Tongue (tissue), 2 donors: ENCODE results near the gene RAB3C. TPM values are rescaled to one million over a fixed set of nuclear protein-coding genes. Genes with fewer than 3 reads are reported as not detected.
"Not testable (repeated sequence)": the region's sequence is repeated elsewhere in the genome, so short reads cannot be mapped to it uniquely, and the experiment has no call there.

ENCODE experiments used
- DNase-seq: peaks from one replicate; pipeline ENCODE4 v3.0.0-alpha.2; 2015
- total RNA-seq: library from RNA; depleted of rRNA; stranded (reverse); fragments of >200 nt; gene quantifications from one replicate; pipeline ENCODE4 v1.2.3, GENCODE V29; 2014

RAB3C gene
- total RNA-seq, 1 donor from 2014 or later = 0.21 TPM

DNA sequence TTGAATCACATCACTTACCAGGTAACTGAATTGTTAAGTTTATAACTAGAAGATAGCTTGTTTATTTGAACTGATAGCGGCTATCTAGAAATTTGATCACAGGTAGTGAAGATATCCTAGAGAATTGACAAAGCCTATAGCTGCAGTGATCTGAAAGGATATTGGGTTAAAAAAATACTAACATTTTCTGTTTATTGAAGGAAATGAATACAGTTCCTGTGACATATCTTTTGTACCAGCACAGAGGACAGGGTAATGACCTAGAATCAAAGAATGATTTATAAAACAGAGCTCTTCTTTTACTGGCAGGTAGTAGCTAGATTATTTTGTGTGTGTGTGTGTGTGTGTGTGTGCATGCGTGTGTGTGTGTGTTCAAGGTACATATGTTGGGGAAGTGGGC, 94.8 kb downstream of the RAB3C start:
- no peak for DNase-seq

- DNase-seq = no peak
These were observed 97.6 kb downstream of the RAB3C start for GRCh38 chr5:58680503-58680902.

- no peak for DNase-seq
These were observed 99.1 kb downstream of the RAB3C start for GRCh38 chr5:58681943-58682342.

- DNase-seq = no peak
These were observed 100.7 kb downstream of the RAB3C start for GRCh38 chr5:58683567-58683966.

- DNase-seq = no peak
These were observed 104.2 kb downstream of the RAB3C start for GRCh38 chr5:58687079-58687478.

GRCh38 chr5:58687595-58687994, 104.7 kb downstream of the RAB3C start:
- DNase-seq = no peak

DNA sequence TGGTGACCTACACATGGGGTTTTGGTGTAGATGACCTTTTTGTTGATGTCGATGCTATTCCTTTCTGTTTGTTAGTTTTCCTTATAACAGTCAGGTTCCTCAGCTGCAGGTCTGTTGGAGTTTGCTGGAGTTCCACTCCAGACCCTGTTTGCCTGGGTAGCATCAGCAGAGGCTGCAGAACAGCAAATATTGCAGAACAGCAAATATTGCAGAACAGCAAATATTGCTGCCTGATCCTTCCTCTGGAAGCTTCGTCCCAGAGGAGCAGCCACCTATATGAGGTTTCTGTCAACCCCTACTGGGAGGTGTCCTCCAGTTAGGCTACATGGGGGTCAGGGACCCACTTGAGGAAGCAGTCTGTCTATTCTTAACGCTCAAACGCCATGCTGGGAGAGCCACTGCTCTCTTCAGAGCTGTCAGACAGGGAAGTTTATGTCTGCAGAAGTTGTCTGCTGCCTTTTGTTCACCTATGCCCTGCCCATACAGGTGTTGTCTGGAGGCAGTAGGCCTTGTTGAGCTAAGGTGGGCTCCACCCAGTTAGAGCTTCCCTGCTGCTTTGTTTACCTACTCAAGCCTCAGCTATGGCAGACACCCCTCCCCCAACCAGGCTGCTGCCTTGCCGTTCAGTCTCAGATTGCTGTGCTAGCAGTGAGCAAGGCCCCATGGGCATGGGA, 116.3 kb downstream of the RAB3C start:
- DNase-seq = not testable (repeated sequence)

GRCh38 chr5:58699762-58700118, 116.9 kb downstream of the RAB3C start:
- no peak for DNase-seq

DNA sequence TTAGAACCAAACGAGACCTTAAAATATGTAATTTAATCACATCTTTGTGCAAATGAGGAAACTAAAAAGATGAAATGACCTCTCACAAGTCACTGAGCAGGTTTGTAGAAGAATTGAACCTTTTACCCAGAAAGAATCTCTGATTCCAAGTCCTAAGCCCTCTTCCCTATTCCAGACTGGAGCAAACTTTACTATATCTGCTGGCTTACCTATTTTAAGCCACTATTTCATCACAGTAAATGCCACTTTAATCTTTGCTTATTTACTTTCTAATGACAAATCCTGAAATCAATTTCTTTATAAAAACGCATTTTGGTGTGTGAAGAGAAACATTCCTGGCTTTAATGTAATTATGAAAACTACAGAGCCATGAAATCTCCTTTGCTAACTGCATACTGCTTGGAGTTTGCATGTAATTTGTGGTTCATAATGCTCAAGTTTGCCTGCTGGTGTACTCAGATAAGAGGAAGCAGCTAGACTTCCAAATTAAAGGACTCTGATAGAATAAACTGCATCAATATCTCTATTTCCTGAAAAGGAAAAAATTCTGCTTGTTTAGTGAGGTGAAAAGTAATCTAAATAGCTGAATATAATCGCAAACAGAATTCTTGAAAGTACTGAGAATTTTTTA, 121.2 kb downstream of the RAB3C start:
- DNase-seq = no peak

DNA sequence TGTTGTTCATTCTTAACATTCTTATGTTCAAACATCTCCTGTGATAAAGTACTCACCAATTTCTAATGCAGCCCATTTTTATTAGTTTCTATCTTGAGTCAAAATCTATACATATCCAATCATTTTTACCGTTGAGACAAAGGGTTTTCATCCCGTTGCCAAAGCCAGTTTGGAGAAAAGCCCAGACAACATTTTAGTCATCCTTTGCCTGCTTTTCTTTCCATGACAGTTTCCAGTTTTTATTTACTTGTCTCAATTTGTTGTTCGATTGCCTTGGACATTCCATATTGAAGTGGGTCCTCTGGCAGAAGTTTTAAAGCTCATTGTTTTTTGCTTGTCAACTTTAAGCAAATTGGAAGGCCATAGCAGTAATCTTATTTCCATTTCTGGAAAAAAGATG, 123.9 kb downstream of the RAB3C start:
- no peak for DNase-seq

GRCh38 chr5:58708456-58708855, 125.6 kb downstream of the RAB3C start:
- DNase-seq = peak; percentile 2

DNA sequence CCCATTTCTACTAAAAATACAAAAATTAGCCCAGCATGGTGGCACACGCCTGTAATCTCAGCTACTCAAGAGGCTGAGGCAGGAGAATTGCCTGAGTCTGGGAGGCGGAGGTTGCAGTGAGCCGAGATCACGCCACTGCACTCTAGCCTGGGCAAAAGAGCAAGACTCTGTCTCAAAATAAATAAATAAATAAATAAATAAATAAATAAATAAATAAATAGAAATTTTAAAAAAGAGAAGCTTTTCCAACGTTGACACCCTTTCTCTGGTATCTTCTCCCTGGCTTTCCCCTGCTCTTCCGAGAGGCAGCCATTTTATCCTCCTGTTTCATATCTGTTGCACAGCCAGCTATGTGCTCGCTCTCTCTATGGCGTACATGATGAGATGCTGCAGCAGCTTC, 127.5 kb downstream of the RAB3C start:
- DNase-seq = not testable (repeated sequence)

DNA sequence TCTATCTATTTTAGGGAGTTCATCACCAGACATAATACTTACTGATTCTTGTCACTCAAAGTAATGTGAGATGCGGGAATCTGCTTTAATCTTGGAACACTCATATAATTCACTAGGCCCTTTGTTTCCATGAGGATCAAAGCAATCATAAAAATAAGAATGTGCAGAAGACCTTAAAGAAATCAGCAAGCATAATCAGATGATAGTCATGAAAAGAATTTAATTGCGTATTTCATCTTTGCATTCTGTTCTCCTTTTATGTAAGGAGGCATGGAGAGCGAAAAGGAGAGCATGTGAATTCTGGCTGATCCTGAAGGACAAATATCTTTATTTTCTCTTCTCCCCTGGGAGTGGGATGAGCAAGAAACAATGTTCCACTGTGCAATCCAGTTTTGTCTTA, 128.0 kb downstream of the RAB3C start:
- DNase-seq = no peak

DNA sequence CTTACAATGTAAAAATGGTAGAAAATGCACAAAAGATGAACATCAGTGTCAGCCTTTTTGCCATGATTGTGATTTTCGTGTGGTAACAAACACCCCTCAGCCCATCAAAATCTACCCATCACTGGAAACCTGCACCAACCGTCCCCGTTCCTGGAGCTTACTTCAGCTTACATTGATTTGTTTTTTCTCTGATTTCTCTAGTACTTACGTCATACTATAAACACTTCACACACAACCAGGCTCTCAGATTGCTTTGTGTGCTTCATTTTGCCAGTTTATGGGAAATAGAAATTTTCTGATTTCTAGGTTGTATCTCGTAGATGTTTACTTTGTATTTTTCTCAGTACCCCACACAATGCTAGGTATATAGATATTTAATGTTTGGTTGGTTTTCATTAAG, 129.1 kb downstream of the RAB3C start:
- no peak for DNase-seq

- no peak for DNase-seq
These were observed 131.2 kb downstream of the RAB3C start for GRCh38 chr5:58714046-58714445.

GRCh38 chr5:58715997-58716656, 133.3 kb downstream of the RAB3C start:
- no peak for DNase-seq

DNA sequence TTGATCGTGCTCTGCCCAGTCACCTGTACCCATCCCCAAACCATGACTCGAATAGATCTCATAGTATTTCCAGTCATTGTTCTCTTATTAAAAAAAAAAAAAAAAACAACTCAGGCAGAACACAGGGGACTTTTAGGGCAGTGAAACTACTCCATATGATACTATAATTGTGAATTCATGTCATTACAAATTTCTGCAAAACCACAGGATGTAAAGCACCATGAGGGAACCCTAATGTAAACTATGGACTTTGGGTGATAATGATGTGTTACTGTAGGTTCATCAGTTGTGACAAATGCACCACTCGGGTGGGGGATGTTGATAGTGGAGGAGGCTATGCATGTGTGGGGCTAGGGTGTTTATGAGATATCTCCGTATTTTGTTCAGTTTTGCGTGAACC, 133.8 kb downstream of the RAB3C start:
- no peak for DNase-seq

DNA sequence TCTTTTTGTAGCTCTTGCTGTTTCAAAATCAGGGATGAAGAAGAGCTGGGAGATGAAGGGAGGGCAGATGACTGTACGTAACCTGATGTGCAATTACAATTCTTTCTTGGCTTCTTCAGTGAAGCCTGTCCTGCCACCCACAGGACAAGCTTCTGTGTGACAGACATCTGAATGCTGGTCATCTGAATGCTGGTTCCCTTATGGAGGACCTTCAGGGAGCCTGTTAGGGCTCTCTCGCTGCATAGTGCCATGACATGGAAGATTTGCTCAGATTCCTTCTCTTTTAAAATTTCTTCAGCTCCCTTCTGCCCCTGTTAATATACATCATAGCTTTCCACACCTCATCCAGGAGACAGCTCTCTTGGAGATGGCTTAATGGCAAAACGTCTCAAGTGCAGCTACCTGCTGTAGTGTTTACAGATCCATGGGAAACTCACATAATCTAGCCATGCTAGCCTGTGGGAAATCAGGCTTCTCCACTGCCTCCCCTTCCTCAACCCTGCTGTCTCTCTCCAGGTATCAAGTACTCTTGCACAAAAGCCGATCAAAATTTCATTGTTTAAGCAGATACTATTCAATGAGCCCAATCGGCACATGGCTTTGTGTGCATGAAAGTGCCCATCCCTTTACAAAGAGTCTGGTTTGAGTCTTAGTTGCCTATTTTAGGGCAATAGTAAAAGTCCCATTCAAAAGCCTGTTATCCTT, 134.6 kb downstream of the RAB3C start:
- DNase-seq = no peak

- no peak for DNase-seq
These were observed 135.5 kb downstream of the RAB3C start for GRCh38 chr5:58718269-58718978.

DNA sequence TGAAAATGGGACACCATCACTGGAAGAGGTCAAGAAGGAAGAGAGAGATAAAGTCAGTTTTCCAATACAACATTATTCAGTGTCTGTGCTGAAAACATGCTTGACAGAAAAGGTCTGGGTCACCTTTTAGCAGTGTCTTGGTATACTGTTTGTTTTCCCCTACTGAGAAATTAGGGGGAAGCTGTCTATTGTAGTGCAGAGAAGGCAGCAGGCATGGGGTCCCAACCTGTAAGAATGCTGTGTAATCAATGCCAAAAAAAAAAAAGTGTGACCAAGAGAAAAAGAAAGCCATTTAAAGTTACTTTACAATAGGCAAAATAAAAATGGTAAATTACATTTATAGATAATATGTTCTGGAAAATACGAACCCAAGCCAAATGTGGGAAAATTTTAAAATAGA, 139.3 kb downstream of the RAB3C start:
- DNase-seq = no peak

DNA sequence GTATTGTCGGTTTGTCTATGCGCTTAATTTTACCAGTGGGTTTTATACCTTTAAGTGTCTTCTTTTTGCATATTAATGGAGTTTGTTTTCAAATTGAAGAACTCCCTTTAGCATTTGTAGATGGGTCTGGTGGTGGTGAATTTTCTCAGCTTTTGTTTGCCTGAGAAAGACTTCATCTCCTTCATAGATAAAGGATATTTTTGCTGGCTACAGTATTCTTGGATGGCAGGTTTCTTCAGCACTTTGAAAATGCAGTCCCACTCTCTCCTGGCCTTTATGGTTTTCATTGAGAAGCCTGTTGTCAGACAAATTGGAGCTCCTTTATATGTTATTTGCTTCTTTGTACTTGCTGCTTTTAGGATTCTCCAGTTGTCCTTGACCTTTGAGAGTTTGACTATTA, 142.1 kb downstream of the RAB3C start:
- DNase-seq = no peak

DNA sequence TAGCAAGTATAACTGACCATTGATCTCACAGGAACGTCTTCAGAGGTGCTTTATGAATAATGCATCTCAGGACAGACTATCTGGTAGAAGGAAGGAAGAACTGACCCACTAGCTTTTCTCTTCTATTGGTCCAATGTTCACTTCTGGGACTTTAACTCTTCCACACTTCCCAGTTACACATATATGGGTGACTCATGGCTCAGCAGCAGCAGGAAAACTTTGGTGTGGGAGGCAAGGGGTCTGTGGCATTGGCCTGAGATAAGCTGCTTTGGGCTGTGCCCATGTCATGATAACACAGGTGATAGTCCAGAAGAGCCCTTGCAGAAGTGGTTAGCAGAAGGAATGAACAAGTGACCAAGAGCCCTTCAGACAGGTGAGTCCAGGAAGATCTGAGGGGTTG, 148.8 kb downstream of the RAB3C start:
- no peak for DNase-seq

- DNase-seq = no peak
These were observed 152.8 kb downstream of the RAB3C start for GRCh38 chr5:58735637-58736036.
